Mesendoderm (in vitro differentiated cells): ENCODE measurements around the gene TNRC6C.

Source experiments
- DNase-seq: peaks from one replicate; pipeline ENCODE4 v3.0.0; 2013
- H2AK5ac ChIP-seq: 2 replicates; pipeline ENCODE4 v1.6.1; 2013; ENCODE audit warnings: low read length, inconsistent platforms
- H2BK120ac ChIP-seq: 2 replicates; pipeline ENCODE4 v1.6.1; 2013; ENCODE audit warnings: low read depth, mild to moderate bottlenecking, low read length, moderate library complexity, mixed read lengths
- H2BK15ac ChIP-seq: replicated peaks from 2 replicates; pipeline ENCODE4 v1.6.1; 2013; ENCODE audit warnings: low read depth, mild to moderate bottlenecking, moderate library complexity
- H2BK5ac ChIP-seq: 2 replicates; pipeline ENCODE4 v1.6.1; 2013; ENCODE audit warnings: low read length, inconsistent platforms
- H3K18ac ChIP-seq: 2 replicates; pipeline ENCODE4 v1.6.1; 2013; ENCODE audit warnings: mild to moderate bottlenecking, low read length, mixed read lengths
- H3K23ac ChIP-seq: one replicate; pipeline ENCODE4 v1.6.1; 2013; ENCODE audit warnings: low read length
- H3K27ac ChIP-seq: 2 replicates; pipeline ENCODE4 v1.5.1; 2013; ENCODE audit warnings: low read depth, mild to moderate bottlenecking, inconsistent platforms, low read length, moderate library complexity
- H3K27me3 ChIP-seq: 2 replicates; pipeline ENCODE4 v1.6.1; 2013; ENCODE audit warnings: low read length, control low read depth, mild to moderate bottlenecking, inconsistent platforms; ENCODE audit not compliant: insufficient read depth, poor library complexity
- H3K36me3 ChIP-seq: 2 replicates; pipeline ENCODE4 v1.6.1; 2013; ENCODE audit warnings: low read length, inconsistent platforms; ENCODE audit not compliant: control insufficient read depth, insufficient read depth
- H3K4ac ChIP-seq: one replicate; pipeline ENCODE4 v1.6.1; 2013; ENCODE audit warnings: low read depth, mild to moderate bottlenecking, low read length, moderate library complexity
- H3K4me1 ChIP-seq: 2 replicates; pipeline ENCODE4 v1.6.1; 2013; ENCODE audit warnings: low read depth, low read length, inconsistent platforms; ENCODE audit not compliant: control insufficient read depth
- H3K4me2 ChIP-seq: 2 replicates; pipeline ENCODE4 v1.6.1; 2013; ENCODE audit warnings: low read length
- H3K4me3 ChIP-seq: 2 replicates; pipeline ENCODE4 v1.5.1; 2013; ENCODE audit warnings: mild to moderate bottlenecking, low read length
- H3K56ac ChIP-seq: one replicate; pipeline ENCODE4 v1.6.1; 2013; ENCODE audit warnings: low read length
- H3K79me1 ChIP-seq: 2 replicates; pipeline ENCODE4 v1.6.1; 2013; ENCODE audit warnings: low read length, inconsistent platforms
- H3K79me2 ChIP-seq: 2 replicates; pipeline ENCODE4 v1.6.1; 2013; ENCODE audit warnings: mild to moderate bottlenecking, low read length; ENCODE audit not compliant: control insufficient read depth, insufficient read depth
- H3K9ac ChIP-seq: 2 replicates; pipeline ENCODE4 v1.6.1; 2013; ENCODE audit warnings: low read length, inconsistent platforms
- H4K5ac ChIP-seq: one replicate; pipeline ENCODE4 v1.6.1; 2013; ENCODE audit warnings: low read length
- H4K8ac ChIP-seq: one replicate; pipeline ENCODE4 v1.6.1; 2013; ENCODE audit warnings: low read depth, mild to moderate bottlenecking, control low read depth, low read length, moderate library complexity
- WGBS: extraction: QIAGEN DNeasy Blood & Tissue Kit; methylation state at CpG from one replicate; pipeline ENCODE4 v1.1.7; 2013; ENCODE audit warnings: low lambda C conversion rate, missing lambda C conversion rate; ENCODE audit not compliant: insufficient coverage; ENCODE audit errors: extremely low coverage; 5-methylcytosine and 5-hydroxymethylcytosine counted together

Gene TNRC6C

GRCh38 chr17:78051186-78051972 is 92.9 kb downstream of the TNRC6C start:
- H3K18ac ChIP-seq = no peak overlapping the region
- H3K27ac ChIP-seq = no peak overlapping the region
- H3K79me1 ChIP-seq = no peaks in the 10 kb centered on the region
- H3K9ac ChIP-seq = no peak overlapping the region
- H4K8ac ChIP-seq = no peak overlapping the region
- peaks cover 3% of the 10 kb centered on the region for H3K36me3 ChIP-seq
- H3K4me3 ChIP-seq = no peak overlapping the region
- no peaks in the 10 kb centered on the region for H3K27me3 ChIP-seq
- H2BK120ac ChIP-seq = no peak overlapping the region
- no CpG with 5 or more reads among the region's 19 CpGs for WGBS
- no peak overlapping the region for H3K4me2 ChIP-seq
- H3K4ac ChIP-seq = no peak overlapping the region
- H4K5ac ChIP-seq = no peak overlapping the region
- H3K4me1 ChIP-seq = peaks cover 2% of the 10 kb centered on the region
- H3K56ac ChIP-seq = no peak overlapping the region
- no peak overlapping the region for H2BK5ac ChIP-seq
- H3K23ac ChIP-seq = no peak overlapping the region
- no peaks in the 10 kb centered on the region for H3K79me2 ChIP-seq
- H2BK15ac ChIP-seq = no peak overlapping the region
- no peak overlapping the region for H2AK5ac ChIP-seq
- no peak for DNase-seq

GRCh38 chr17:78053777-78054468 is 95.4 kb downstream of the TNRC6C start:
- H2BK120ac ChIP-seq = no peak overlapping the region
- no CpG with 5 or more reads among the region's 5 CpGs for WGBS
- peaks cover 2% of the 10 kb centered on the region for H3K36me3 ChIP-seq

GRCh38 chr17:78057113-78057740 is 98.7 kb downstream of the TNRC6C start:
- no peak overlapping the region for H3K4me3 ChIP-seq
- no peak overlapping the region for H3K23ac ChIP-seq
- H3K4ac ChIP-seq = no peak overlapping the region
- WGBS = no CpG with 5 or more reads among the region's 3 CpGs
- no peak overlapping the region for H3K18ac ChIP-seq
- no peak overlapping the region for H3K56ac ChIP-seq
- H2AK5ac ChIP-seq = no peak overlapping the region
- H3K79me2 ChIP-seq = no peaks in the 10 kb centered on the region
- H4K5ac ChIP-seq = no peak overlapping the region
- no peak overlapping the region for H3K9ac ChIP-seq
- no peak for DNase-seq
- H3K27ac ChIP-seq = no peak overlapping the region
- H3K4me2 ChIP-seq = no peak overlapping the region
- H4K8ac ChIP-seq = no peak overlapping the region
- no peaks in the 10 kb centered on the region for H3K79me1 ChIP-seq
- H2BK5ac ChIP-seq = no peak overlapping the region
- H3K36me3 ChIP-seq = no peaks in the 10 kb centered on the region
- no peak overlapping the region for H2BK120ac ChIP-seq
- no peak overlapping the region for H2BK15ac ChIP-seq
- H3K27me3 ChIP-seq = no peaks in the 10 kb centered on the region
- no peaks in the 10 kb centered on the region for H3K4me1 ChIP-seq

More at GRCh38 chr17:78053777-78054468, 95.4 kb downstream of the TNRC6C start:
- Histone ChIP-seq H4K8ac (no peak overlapping the region), H3K27me3 (no peaks in the 10 kb centered on the region), H2BK15ac (no peak overlapping the region), H3K4me1 (no peaks in the 10 kb centered on the region), H2BK5ac (no peak overlapping the region), H4K5ac (no peak overlapping the region), H3K79me1 (no peaks in the 10 kb centered on the region), H2AK5ac (no peak overlapping the region), H3K79me2 (no peaks in the 10 kb centered on the region), H3K23ac (no peak overlapping the region), H3K4me3 (no peak overlapping the region), H3K27ac (no peak overlapping the region), H3K18ac (no peak overlapping the region), H3K9ac (no peak overlapping the region), H3K56ac (no peak overlapping the region), H3K4me2 (no peak overlapping the region), H3K4ac (no peak overlapping the region)
- no peak for DNase-seq

- no peak overlapping the region for H4K8ac ChIP-seq
- H3K18ac ChIP-seq = no peak overlapping the region
- H4K5ac ChIP-seq = no peak overlapping the region
- H3K27ac ChIP-seq = no peak overlapping the region
- no peak overlapping the region for H3K9ac ChIP-seq
- no peak overlapping the region for H2BK120ac ChIP-seq
- no peak overlapping the region for H3K4me3 ChIP-seq
- no peaks in the 10 kb centered on the region for H3K36me3 ChIP-seq
- no peak for DNase-seq
- no peaks in the 10 kb centered on the region for H3K79me1 ChIP-seq
- no peak overlapping the region for H2AK5ac ChIP-seq
- H2BK5ac ChIP-seq = no peak overlapping the region
- no peak overlapping the region for H3K23ac ChIP-seq
- H3K4me1 ChIP-seq = no peaks in the 10 kb centered on the region
- whole genome bisulfite sequencing = no CpG with 5 or more reads among the region's 6 CpGs
- H3K56ac ChIP-seq = no peak overlapping the region
- H3K4ac ChIP-seq = no peak overlapping the region
- no peak overlapping the region for H3K4me2 ChIP-seq
- no peaks in the 10 kb centered on the region for H3K27me3 ChIP-seq
- H2BK15ac ChIP-seq = no peak overlapping the region
- no peaks in the 10 kb centered on the region for H3K79me2 ChIP-seq
These were observed 99.5 kb downstream of the TNRC6C start for GRCh38 chr17:78058001-78058400.

- Histone ChIP-seq H3K27ac (no peak overlapping the region), H3K9ac (no peak overlapping the region), H3K4ac (no peak overlapping the region), H3K4me2 (no peak overlapping the region), H3K79me1 (no peaks in the 10 kb centered on the region), H3K56ac (no peak overlapping the region), H3K4me3 (no peak overlapping the region), H3K79me2 (no peaks in the 10 kb centered on the region), H3K4me1 (no peaks in the 10 kb centered on the region), H3K18ac (no peak overlapping the region), H3K23ac (no peak overlapping the region), H3K27me3 (no peaks in the 10 kb centered on the region), H4K8ac (no peak overlapping the region), H2BK5ac (no peak overlapping the region), H3K36me3 (no peaks in the 10 kb centered on the region), H2BK120ac (no peak overlapping the region), H4K5ac (no peak overlapping the region), H2AK5ac (no peak overlapping the region), H2BK15ac (no peak overlapping the region)
- no CpG with 5 or more reads among the region's 1 CpG for WGBS
- no peak for DNase-seq
These were observed 100.1 kb downstream of the TNRC6C start for GRCh38 chr17:78058581-78058980.
